DMS53 treated with DMSO at 0.1 percent for 48 hours (cell line): ENCODE measurements around the gene OR2H2.

Experiments
- DNase-seq: peaks from one replicate; lab custom pipeline; 2025; ENCODE audit not compliant: unreplicated experiment; lab: John Stamatoyannopoulos, UW

Gene OR2H2

GRCh38 chr6:29590218-29590808 lies 5.4 kb downstream of the OR2H2 start:
- no peak for DNase-seq

GRCh38 chr6:29591677-29592076 lies 6.8 kb downstream of the OR2H2 start:
- DNase-seq = no peak

GRCh38 chr6:29593199-29593855 lies 8.4 kb downstream of the OR2H2 start:
- no peak for DNase-seq

DNA sequence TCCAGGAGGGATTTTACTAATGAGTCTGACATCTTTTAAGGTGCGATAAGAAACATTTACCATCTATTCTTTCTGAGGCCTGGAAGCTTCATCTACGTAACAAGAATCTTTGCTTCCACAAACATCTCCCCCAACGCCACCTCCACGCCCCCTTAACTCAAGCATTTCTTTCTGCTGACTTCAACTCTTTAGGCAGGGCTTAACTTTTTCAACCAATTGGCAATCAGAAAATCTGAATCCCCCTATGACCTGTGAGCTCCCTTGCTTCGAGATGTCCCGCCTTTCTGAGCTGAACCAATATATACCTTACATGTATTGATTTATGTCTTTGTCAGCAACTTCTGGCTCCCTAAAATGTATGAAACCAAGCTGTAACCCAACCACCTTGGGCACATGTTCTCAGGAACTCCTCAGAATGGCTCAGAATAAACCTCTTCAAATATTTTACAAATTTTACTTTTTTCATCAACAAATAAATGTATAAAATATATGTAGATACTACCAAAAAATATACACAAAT lies 11.5 kb downstream of the OR2H2 start:
- DNase-seq = no peak

- no peak for DNase-seq
Observed at GRCh38 chr6:29597184-29597583, 12.3 kb downstream of the OR2H2 start.

GRCh38 chr6:29598172-29598747 lies 13.3 kb downstream of the OR2H2 start:
- DNase-seq = no peak

DNA sequence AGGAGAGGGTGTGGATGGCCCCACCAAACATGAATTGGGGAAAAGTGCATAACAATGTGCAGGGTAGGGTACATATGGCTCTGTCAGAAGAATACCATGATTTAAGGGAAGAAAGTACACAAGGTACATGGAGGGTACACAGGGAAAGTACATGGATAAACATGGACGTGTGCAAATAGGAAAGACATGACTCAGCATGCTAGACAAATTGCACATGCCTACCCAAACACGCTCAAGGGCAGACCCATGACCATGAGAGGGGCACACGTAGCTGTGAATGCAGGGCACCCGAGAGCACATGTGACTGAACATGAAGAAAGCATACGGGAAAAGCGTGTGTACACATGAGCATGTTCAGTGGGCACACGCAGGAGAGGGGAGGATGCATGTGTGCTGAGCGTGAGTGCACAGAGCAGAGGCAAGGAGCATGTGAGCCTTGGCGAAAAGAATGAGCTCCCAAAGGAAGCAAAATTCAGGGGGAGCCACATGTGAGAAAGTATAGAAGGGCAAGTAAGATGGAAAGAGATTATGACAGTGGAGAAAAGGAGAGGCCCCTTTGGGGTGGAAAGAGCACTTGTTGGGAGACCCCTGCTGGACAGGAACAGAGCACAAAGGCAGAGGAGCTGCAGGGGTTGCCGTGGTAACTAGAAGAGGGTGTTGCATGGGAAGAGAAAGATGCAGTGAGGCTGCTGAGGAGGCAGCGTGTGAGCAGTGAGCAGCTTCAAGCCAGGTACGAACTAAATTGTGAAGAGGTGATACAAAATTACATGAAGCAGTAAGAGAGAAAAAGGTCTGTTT lies 17.8 kb downstream of the OR2H2 start:
- DNase-seq = no peak

DNA sequence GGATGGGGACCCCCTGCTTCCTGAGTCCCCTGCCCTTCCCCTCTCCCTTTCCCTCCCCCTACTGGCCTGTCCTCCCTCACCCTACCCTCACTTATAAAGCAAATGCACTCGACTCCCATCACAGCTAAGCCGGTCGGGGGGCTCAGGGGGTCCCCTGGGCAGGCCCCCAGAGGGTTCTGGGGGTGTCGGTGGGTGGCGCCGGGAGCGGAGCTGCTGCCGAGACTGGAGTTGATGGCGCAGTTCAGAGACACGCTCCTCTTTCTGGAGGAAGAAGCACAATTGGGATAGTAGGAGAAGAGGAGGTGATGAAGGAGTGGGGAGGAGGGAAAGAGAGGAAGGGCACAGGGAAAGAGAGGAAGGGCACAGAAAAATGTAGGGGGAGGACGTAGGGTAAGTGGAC lies 18.5 kb downstream of the OR2H2 start:
- DNase-seq = no peak

DNA sequence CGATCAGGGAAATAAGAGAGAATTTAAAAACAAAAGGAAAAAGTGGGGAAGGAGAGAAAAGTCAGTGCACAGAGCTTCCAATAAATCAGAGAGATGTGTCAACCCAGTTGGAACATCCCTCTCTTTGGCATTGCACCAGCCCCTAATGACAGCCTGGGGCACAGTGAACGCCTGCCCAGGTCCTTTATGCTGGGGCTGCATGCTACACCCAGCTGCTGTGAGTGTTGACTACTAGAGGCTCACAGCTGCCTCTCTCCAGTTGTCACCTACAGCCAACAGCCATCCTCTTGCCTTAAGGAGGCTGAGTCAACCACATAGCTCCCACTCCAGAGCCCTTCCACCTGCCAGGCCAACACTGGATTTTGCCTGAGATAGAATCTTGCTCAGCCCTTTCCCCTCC lies 19.0 kb downstream of the OR2H2 start:
- DNase-seq = no peak

GRCh38 chr6:29608131-29608530 lies 23.2 kb downstream of the OR2H2 start:
- no peak for DNase-seq

GRCh38 chr6:29610540-29610939 lies 25.6 kb downstream of the OR2H2 start:
- DNase-seq = no peak

DNA sequence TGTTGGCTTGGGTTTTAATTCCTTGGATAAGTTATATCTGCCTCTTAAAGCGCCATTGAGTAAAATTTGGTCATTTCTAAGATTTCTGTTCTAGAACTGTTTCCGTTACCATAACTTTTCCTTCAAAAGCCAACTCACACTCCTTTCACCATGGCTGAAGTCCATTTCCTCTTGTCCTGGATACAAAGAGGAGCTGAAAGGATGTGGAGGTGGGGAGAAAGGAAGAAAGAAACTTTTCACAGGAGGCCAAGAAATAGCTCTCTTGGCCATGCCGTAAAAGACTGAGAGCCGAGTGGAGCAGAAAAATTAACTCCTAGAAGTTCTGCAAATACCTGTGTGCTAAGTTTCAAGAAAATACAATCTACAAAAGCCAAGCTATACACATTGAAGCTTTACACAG lies 26.5 kb downstream of the OR2H2 start:
- DNase-seq = no peak

DNA sequence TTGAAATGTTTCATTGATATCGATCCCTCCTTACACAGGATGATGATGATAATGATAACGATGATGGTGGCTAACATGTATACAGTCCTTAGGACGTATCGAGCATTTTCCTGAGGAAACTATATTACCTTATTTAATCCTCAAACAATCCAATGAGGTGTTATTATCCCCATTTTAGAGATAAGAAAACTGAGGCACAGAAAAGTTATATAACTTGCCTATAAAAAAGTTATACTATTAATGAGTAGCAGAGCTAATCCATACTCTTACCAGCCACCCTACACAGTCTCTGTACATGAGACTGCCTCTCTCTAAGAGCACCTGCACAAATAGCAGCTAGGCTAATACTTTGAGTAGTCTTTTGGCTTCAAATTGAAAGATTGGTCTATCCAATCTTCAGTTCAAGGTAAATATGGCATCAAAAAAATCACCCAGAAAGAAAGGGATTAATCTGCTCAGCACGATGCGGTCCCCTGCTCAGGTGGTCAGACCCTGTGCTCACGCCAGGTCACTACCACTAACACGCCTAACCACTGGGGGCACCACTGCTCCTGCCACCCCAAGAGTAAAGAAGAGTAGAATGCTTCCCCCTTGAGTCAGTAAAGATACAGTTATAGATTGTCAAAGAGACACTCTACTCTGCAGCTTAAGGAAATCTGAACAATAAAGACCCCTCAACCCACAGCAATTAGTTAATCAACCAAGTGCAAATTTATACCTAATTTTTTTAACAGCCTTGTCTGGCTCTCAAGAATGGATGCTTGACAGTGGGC lies 33.0 kb downstream of the OR2H2 start:
- no peak for DNase-seq

GRCh38 chr6:29619578-29620160 lies 34.7 kb downstream of the OR2H2 start:
- no peak for DNase-seq

GRCh38 chr6:29620630-29621029 lies 35.7 kb downstream of the OR2H2 start:
- DNase-seq = no peak

- no peak for DNase-seq
Observed at GRCh38 chr6:29624520-29624961, 39.6 kb downstream of the OR2H2 start.

GRCh38 chr6:29625337-29625930 lies 40.5 kb downstream of the OR2H2 start:
- no peak for DNase-seq

DNA sequence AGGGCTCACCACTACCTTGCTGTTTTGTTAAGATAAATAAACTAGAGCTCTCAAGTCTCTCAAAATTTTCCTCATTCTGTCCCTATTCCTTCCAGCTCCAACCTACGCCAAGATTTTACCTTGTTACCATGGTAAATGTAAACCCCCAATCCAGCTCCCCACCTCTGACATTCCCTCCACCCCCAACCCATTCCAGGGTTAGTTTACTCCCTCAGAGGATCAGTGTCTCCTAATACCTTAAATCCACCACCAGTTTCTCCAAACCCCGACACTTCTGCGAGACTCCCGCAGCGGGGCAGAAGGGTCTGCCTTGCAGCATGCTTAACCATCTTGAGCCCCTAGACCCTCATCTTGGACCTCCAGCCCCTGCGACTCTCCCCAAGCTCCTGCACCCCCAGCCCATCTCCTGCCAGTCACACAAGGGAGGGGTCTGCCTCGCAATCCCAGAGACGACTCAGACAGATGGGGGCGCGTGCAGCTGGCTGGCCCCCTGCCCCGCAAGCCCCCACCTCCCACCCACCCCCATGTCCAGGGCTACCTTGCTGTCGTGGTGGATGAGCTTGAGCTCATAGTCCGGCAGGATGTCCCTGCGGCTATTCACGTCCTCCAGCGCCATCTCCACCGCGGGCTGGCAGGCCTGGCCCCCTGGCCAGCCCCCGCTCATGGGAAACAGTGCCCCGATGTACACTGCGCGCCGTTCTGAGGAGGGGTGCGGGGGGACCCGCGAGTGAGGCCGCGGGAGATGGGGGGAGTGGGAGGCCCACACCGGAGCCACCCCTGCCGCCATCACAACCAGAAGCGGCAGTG lies 42.2 kb downstream of the OR2H2 start:
- DNase-seq = no peak

DNA sequence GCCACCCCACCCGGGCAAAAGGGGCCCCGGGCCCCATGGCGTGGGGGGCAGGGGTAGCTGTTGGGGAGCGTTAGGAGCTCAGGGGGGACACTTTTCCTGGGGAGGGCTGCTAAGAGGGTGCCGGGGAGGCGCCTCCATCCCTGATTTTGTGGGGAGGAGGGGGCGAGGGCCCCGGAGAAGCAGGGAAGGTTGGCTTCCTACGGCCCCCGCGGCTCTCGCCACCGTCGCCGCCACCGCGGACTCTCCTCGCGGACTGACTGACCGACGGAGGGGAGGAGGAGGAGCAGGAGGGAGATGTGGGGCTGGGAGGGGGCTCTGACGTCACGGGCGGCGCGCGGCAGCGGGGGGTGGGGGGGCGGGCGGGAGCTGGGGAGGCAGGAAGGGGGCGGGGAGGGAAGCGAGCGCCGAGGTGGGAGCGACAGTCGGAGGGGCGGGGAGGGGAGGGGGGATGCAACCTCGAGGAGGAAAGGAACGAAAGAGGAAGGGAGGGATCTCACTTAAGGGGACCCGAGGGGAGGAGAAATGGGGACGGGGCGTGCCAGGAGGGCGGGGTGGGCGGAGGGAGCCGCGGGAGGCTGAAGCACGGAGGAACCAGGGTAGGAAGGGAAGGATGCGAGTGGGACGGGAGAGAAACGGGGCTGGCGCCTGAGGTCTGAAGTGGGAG lies 43.0 kb downstream of the OR2H2 start:
- peak; percentile 35 for DNase-seq
